Ishikawa (cell line): ENCODE results near the gene MUC5AC.

Experiments used
- CEBPB ChIP-seq: IDR thresholded peaks from 2 replicates; pipeline ENCODE4 v1.6.1; 2012
- CREB1 ChIP-seq: IDR thresholded peaks from 2 replicates; pipeline ENCODE4 v1.6.1; 2012; ENCODE audit warnings: low read depth
- EGR1 ChIP-seq: IDR thresholded peaks from 2 replicates; pipeline ENCODE4 v1.6.1; 2012
- EP300 ChIP-seq: IDR thresholded peaks from 2 replicates; pipeline ENCODE4 v1.6.1; 2012; ENCODE audit warnings: borderline replicate concordance
- FOXM1 ChIP-seq: IDR thresholded peaks from 2 replicates; pipeline ENCODE4 v1.6.1; 2012; ENCODE audit warnings: low read depth, borderline replicate concordance
- NFIC ChIP-seq: IDR thresholded peaks from 2 replicates; pipeline ENCODE4 v1.6.1; 2012
- RAD21 ChIP-seq: IDR thresholded peaks from 2 replicates; pipeline ENCODE4 v1.6.1; 2012; ENCODE audit warnings: low read depth
- TAF1 ChIP-seq: IDR thresholded peaks from 2 replicates; pipeline ENCODE4 v1.6.1; 2012; ENCODE audit warnings: low read depth, mild to moderate bottlenecking
- TCF12 ChIP-seq: IDR thresholded peaks from 2 replicates; pipeline ENCODE4 v1.6.1; 2012; ENCODE audit warnings: low read depth
- TEAD4 ChIP-seq: IDR thresholded peaks from 2 replicates; pipeline ENCODE4 v1.6.1; 2012
- USF1 ChIP-seq: IDR thresholded peaks from 2 replicates; pipeline ENCODE4 v1.6.1; 2012
- YY1 ChIP-seq: IDR thresholded peaks from 2 replicates; pipeline ENCODE4 v1.6.1; 2012; ENCODE audit warnings: low read depth
- ZBTB7A ChIP-seq: IDR thresholded peaks from 2 replicates; pipeline ENCODE4 v1.6.1; 2012; ENCODE audit warnings: low read depth
- TF ChIP-seq, protein P1 (sequence below): IDR thresholded peaks from 2 replicates; pipeline ENCODE4 v1.6.1; 2012; ENCODE audit warnings: low read depth, mild to moderate bottlenecking
- TF ChIP-seq, protein P2 (sequence below): IDR thresholded peaks from 2 replicates; pipeline ENCODE4 v1.6.1; 2012

MUC5AC gene

DNA sequence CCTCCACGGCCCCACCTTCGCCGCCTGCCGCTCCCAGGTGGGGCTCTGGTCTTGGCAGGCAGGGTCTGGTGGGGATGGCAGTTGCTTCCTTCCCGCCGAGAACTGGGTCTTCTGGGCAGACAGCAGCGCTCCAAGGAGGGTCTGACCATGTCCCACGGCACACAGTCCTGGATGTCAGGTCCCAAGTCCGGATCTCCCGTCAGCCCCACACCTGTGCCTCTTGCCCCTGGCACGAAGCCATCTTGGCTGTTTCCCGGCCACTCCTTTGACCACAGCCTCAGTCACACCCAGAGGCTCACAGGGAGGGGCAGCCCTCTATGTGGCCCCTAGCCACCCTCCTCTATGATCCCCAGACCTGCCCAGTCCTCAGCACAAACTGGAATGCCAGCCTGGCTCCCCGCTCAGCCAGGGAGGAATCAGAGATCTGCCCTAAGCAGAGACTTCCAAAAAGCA, 79.4 kb downstream of the MUC5AC start:
- TF ChIP-seq, protein P1, sequence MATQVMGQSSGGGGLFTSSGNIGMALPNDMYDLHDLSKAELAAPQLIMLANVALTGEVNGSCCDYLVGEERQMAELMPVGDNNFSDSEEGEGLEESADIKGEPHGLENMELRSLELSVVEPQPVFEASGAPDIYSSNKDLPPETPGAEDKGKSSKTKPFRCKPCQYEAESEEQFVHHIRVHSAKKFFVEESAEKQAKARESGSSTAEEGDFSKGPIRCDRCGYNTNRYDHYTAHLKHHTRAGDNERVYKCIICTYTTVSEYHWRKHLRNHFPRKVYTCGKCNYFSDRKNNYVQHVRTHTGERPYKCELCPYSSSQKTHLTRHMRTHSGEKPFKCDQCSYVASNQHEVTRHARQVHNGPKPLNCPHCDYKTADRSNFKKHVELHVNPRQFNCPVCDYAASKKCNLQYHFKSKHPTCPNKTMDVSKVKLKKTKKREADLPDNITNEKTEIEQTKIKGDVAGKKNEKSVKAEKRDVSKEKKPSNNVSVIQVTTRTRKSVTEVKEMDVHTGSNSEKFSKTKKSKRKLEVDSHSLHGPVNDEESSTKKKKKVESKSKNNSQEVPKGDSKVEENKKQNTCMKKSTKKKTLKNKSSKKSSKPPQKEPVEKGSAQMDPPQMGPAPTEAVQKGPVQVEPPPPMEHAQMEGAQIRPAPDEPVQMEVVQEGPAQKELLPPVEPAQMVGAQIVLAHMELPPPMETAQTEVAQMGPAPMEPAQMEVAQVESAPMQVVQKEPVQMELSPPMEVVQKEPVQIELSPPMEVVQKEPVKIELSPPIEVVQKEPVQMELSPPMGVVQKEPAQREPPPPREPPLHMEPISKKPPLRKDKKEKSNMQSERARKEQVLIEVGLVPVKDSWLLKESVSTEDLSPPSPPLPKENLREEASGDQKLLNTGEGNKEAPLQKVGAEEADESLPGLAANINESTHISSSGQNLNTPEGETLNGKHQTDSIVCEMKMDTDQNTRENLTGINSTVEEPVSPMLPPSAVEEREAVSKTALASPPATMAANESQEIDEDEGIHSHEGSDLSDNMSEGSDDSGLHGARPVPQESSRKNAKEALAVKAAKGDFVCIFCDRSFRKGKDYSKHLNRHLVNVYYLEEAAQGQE, result no peak
- TF ChIP-seq NFIC, result peak; percentile 43
- 0 out of 2 replicates have a peak, but pooled peaks have one; percentile 25 for TF ChIP-seq TCF12

DNA sequence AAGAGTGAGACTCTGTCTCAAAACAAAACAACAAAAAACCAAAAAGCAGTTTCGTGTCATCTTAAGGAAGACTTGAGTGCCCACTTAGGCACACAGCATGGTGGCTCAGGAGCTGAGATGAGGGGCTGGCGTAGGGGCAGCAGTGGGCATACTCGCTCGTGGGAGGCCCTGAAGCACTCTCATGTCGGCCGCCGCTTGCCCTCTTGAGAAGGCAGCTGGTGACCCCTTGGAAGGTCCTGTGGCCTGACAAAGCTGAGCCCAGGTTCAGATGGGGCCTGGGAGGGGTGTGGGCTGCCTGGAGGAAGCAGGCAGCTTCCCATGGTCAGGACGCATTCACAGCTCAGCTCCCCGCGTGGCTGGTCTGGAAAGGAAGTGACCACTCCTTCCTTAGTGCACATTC, 80.1 kb downstream of the MUC5AC start:
- no peak for TF ChIP-seq TEAD4
- no peak for TF ChIP-seq FOXM1
- TF ChIP-seq, protein P2, sequence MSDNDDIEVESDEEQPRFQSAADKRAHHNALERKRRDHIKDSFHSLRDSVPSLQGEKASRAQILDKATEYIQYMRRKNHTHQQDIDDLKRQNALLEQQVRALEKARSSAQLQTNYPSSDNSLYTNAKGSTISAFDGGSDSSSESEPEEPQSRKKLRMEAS, result no peak
- TF ChIP-seq ZBTB7A, result no peak
- TF ChIP-seq NFIC, result no peak
- TF ChIP-seq EP300, result no peak
- TF ChIP-seq CREB1, result no peak
- TF ChIP-seq, protein P1, result no peak
- TF ChIP-seq TAF1, result no peak
- no peak for TF ChIP-seq YY1
- TF ChIP-seq USF1, result no peak
- TF ChIP-seq RAD21, result no peak
- TF ChIP-seq TCF12, result no peak
- no peak for TF ChIP-seq EGR1
- TF ChIP-seq CEBPB, result no peak

DNA sequence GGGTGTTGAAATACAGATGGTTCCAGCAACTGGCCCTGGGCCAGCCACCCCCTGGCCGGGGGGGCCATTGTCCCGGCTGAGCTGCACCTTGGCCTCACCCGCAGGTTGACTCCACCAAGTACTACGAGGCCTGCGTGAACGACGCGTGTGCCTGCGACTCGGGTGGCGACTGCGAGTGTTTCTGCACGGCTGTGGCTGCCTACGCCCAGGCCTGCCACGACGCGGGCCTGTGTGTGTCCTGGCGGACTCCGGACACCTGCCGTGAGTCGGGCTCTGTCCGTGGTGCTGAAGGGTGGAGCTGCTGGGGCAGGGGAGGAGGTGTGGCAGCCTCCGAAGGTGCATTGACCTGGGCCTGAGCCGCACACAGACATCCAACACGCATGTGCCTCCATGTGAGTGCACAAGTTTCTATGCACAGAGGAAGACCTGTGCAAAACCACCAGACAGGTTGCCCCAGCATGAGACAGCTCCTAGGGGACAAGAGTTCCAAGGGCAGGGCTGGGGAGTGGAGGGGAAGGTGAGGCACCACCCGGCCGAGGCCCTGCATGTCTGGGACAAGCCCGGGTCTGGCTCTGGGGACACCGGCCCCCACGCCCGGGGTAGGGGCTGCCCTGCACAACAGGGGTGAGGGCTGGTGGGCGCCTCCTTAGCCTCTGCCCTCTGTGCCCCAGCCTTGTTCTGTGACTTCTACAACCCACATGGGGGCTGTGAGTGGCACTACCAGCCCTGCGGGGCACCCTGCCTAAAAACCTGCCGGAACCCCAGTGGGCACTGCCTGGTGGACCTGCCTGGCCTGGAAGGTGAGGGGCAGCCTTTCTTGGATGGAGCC, 81.2 kb downstream of the MUC5AC start:
- TF ChIP-seq EP300, result no peak
- TF ChIP-seq CREB1, result no peak
- TF ChIP-seq TEAD4, result no peak
- TF ChIP-seq CEBPB, result no peak
- peak; percentile 26; the same call in 1 of the 2 replicates for TF ChIP-seq RAD21
- 0 out of 2 replicates have a peak, but pooled peaks have one; percentile 59 for TF ChIP-seq ZBTB7A
- peak; percentile 43; the same call in 1 of the 2 replicates for TF ChIP-seq TCF12
- TF ChIP-seq TAF1, result no peak
- TF ChIP-seq USF1, result no peak
- TF ChIP-seq, protein P2, result peak; percentile 86
- no peak for TF ChIP-seq YY1
- no peak for TF ChIP-seq FOXM1
- TF ChIP-seq EGR1, result no peak
- TF ChIP-seq, protein P1, result peak; percentile 99
- TF ChIP-seq NFIC, result peak; percentile 83

GRCh38 chr11:1239596-1240205, 81.9 kb downstream of the MUC5AC start:
- TF ChIP-seq YY1, result no peak

GRCh38 chr11:1240771-1241170, 83.0 kb downstream of the MUC5AC start:
- TF ChIP-seq TEAD4 (no peak), EP300 (no peak), TCF12 (no peak), EGR1 (no peak), FOXM1 (no peak), TAF1 (no peak), USF1 (no peak), CEBPB (no peak), RAD21 (no peak), CREB1 (no peak), YY1 (no peak), ZBTB7A (no peak), NFIC (no peak)
- TF ChIP-seq, protein P2, result no peak
- TF ChIP-seq, protein P1, result no peak
